Measurements from ENCODE around the gene TXN2. TPM values are rescaled to one million over a fixed set of nuclear protein-coding genes. Genes with fewer than 3 reads are reported as not detected.
"Not testable (repeated sequence)": the region's sequence is repeated elsewhere in the genome, so short reads cannot be mapped to it uniquely, and the experiment has no call there.

Gene TXN2
- total RNA-seq, 1 donor from 2014 or later = 16.2 TPM

- no peaks in the 10 kb centered on the region for H3K27me3 ChIP-seq
- TF ChIP-seq CTCF (IDR thresholded peaks at IDR 0.05) = no peak
- intact Hi-C loops (cut with DNase I) = no loop called here
- H3K27ac ChIP-seq = peak overlapping the region; percentile 94 to 98
- no peak for DNase-seq (ENCODE audit: low spot score in 2 of 2)
- no peaks in the 10 kb centered on the region for H3K36me3 ChIP-seq
- H3K4me1 ChIP-seq = peaks cover 22 to 40% of the 10 kb centered on the region in 2 donors
- H3K9me3 ChIP-seq = no peaks in the 10 kb centered on the region
- H3K4me3 ChIP-seq = no peak overlapping the region
Measured at GRCh38 chr22:36456464-36456845, 25.0 kb downstream of the TXN2 start.

DNA sequence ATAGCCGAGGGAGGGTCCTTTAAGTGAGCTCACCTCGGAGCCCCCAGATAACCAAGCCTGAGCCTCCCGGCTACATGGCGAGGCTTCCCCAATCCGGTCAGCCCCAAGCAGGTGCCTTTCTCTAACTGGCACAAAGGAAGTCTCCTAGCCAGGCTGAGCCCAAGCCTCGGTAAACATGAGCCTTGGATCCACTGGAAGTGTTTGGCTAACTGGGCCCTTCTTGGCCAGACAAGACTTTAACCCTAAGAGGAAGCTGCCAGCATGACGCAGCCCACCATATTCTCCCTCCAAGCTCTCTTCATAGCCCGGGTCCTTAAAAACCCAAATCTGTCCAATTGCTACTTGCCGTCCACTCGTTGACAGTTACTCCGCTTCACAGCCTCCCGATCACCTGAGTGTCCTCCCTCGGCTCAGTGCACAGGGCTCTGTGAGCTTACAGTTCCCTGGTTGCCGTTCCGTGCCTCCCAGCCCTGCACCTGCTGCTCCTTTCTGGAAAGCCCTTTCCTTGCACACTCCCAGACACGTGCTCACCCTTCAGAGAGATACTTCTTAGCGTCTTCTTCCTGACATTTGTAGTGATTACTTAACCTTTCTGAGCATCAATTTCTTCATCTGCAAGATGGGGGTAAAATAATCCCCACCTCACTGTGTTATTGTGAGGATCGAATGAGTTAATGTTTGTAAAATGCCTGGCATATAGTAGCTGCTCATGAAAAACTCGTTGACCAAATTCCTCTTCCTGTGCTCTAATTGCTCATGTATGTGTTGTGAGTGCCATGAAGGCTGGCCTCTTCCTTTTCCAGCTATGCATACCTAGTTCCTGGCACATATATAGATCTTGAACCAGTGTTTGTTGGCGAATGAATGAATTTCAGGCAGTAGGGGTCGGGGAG is 25.6 kb downstream of the TXN2 start:
- DNase-seq (ENCODE audit: low spot score in 2 of 2) = no peak
- H3K4me1 ChIP-seq = peaks cover 28 to 41% of the 10 kb centered on the region in 2 donors
- TF ChIP-seq CTCF (IDR thresholded peaks at IDR 0.05) = no peak
- H3K27ac ChIP-seq = peak overlapping the region; percentile 94 to 98
- no peaks in the 10 kb centered on the region for H3K27me3 ChIP-seq
- intact Hi-C loops (cut with DNase I) = no loop called here
- H3K4me3 ChIP-seq = peak overlapping the region; percentile 58 to 80
- no peaks in the 10 kb centered on the region for H3K36me3 ChIP-seq
- no peaks in the 10 kb centered on the region for H3K9me3 ChIP-seq

DNA sequence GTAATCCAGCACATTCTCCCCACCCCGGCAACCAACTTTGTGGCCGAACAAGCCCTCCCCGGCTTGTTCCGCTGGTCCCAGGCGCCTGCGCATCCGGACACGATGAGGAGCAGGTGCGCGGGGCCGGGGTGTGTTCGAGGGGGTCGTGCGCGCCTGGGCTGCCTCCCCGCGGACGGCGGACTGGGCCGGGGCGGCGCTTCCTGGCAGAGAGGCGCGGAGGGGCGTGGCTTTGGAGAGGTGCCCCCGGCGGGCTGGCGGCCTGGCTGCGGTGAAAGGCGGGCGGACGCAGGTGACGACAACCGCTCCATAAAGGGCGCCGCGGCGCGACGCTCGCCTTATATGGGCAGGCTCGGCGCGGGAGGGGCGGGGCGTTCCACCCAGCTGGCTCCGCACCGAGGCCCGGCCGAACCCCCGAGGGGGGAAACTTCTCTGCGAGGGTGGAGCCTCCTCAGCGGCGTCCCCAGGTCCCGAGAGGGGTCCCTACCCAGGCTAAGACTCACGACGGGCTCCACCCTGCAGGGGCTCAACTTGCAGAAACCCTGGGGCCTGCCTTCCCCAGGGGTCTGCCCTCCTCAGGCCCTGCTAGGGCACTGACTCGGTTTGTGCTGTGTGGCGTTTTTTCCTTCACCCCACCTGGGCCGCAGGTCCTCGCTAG is 26.4 kb downstream of the TXN2 start:
- Histone ChIP-seq H3K4me1 (peaks cover 30 to 42% of the 10 kb centered on the region in 2 donors), H3K9me3 (no peaks in the 10 kb centered on the region)
- intact Hi-C loops (cut with DNase I) = no loop called here

DNA sequence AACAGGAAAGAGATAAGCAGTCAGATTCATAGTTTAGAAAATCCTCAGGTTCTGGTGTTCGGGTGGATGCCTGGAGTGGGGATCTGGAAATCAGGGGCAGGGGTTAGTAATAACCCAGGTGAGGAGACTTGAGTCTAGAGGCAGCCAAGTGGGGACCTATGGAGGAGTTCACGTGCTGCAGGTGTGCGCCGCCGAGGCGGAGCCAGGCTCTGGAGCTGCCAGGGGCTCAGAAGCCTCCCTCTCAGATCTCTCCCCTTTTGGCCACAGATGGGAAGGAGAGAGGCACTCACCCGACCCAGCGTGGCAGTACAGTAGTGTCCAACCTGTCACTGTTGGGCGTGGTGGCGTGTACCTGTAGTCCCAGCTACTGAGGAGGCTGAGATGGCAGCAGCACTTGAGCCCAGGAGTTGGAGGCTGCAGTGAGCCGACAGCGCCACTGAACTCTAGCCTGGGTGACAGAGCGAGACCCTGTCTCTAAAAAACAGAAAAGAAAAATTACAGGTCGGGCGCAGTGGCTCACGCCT is 27.5 kb downstream of the TXN2 start:
- no peaks in the 10 kb centered on the region for H3K27me3 ChIP-seq
- no peak for TF ChIP-seq CTCF (IDR thresholded peaks at IDR 0.05)
- H3K27ac ChIP-seq = peak overlapping the region; percentile 94 to 98
- intact Hi-C loops (cut with DNase I) = no loop called here
- H3K36me3 ChIP-seq = no peaks in the 10 kb centered on the region
- peaks cover 30 to 42% of the 10 kb centered on the region in 2 donors for H3K4me1 ChIP-seq
- H3K9me3 ChIP-seq = no peaks in the 10 kb centered on the region
- peak overlapping the region in 1 of 2 donors; percentile 80 for H3K4me3 ChIP-seq
- DNase-seq (ENCODE audit: low spot score in 2 of 2) = no peak

More for the DNA sequence above, 26.4 kb downstream of the TXN2 start:
- Histone ChIP-seq H3K4me3 (peak overlapping the region; percentile 58 to 80), H3K27ac (peak overlapping the region; percentile 94 to 98), H3K36me3 (no peaks in the 10 kb centered on the region), H3K27me3 (no peaks in the 10 kb centered on the region)
- DNase-seq (ENCODE audit: low spot score in 2 of 2) = peak; percentile 78 to 96
- no peak for TF ChIP-seq CTCF (IDR thresholded peaks at IDR 0.05)

DNA sequence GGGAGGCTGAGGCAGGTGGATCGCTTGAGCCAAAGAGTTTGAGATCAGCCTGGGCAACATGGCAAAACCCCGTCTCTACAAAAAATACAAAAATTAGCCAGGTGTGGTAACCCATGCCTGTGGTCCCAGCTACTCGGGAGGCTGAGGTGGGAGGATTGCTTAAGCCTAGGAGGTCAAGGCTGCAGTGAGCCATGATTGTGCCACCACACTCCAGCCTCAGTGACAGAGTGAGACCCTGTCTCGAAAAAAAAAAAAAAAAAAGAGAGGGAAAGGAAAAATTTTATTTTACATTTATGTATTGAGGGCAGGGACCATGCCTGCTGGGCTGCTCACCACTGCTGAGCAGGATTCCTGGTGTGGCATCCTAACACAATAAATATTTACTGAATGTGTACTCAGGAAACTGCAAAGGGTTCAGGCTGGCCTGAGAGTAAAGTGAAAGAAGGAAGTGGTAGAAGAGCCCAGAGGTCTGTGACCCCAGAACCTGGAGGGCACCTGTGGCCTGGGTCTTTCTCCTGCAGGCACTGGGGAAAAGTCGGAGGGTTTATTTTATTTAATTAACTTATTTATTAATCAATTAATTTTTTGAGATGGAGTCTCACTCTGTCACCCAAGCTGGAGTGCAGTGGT is 28.3 kb downstream of the TXN2 start:
- H3K36me3 ChIP-seq; intact Hi-C loops (cut with DNase I); H3K27me3 ChIP-seq; H3K4me3 ChIP-seq; DNase-seq (ENCODE audit: low spot score in 2 of 2); H3K9me3 ChIP-seq: not testable (repeated sequence)
- H3K4me1 ChIP-seq = peaks cover 30 to 39% of the 10 kb centered on the region in 2 donors
- peak overlapping the region; percentile 94 to 98 for H3K27ac ChIP-seq

All from ascending aorta (tissue), 2 donors.